Panc1 (cell line): ENCODE data around the gene KCNMB2. TPM values are rescaled to one million over a fixed set of nuclear protein-coding genes. Genes with fewer than 3 reads are reported as not detected.

Source experiments
- ATAC-seq: fragments of 200-7000 bp; cut with Tn5 transposase; 2 replicates; pipeline ENCODE4 v1.9.1; 2020; ENCODE audit warnings: mild to moderate bottlenecking, moderate library complexity
- BruUV-seq: library from RNA; stranded (reverse); fragments of 400-500 nt; replicated peaks from 2 replicates; lab custom pipeline; 2021; lab: Mats Ljungman, UMichigan
- CTCF ChIA-PET: fragments of 300-600 bp; sonication (Branson Sonifier 250); formaldehyde crosslinking; loops from one replicate; lab custom pipeline; 2022; ENCODE audit warnings: antibody characterized with exemption; lab: Charles Lee
- POLR2A ChIA-PET: fragments of 300-600 bp; sonication (Branson Sonifier 250); formaldehyde crosslinking; loops from one replicate; lab custom pipeline; 2022; ENCODE audit warnings: antibody characterized with exemption; lab: Charles Lee
- DNase-seq: peaks from one replicate; pipeline ENCODE4 v3.0.0-alpha.2; 2010; ENCODE audit warnings: low read depth, low spot score
- H3K27ac ChIP-seq: 2 replicates; pipeline ENCODE4 v1.5.1; 2011; ENCODE audit warnings: mild to moderate bottlenecking, low read length, inconsistent platforms
- H3K27me3 ChIP-seq: fragments of 200-500 bp; sonication (Bioruptor generic); 2 replicates; pipeline ENCODE4 v1.6.0; 2014; ENCODE audit warnings: low read length, inconsistent platforms; ENCODE audit not compliant: control insufficient read depth, insufficient read depth
- H3K36me3 ChIP-seq: fragments of 200-500 bp; sonication (Bioruptor generic); 2 replicates; pipeline ENCODE4 v1.5.1; 2014; ENCODE audit warnings: inconsistent platforms, mild to moderate bottlenecking, low read length, moderate library complexity; ENCODE audit not compliant: control insufficient read depth, insufficient read depth
- H3K4me1 ChIP-seq: 2 replicates; pipeline ENCODE4 v1.5.1; 2011; ENCODE audit warnings: inconsistent platforms, mild to moderate bottlenecking, low read length, moderate library complexity; ENCODE audit not compliant: control insufficient read depth, insufficient read depth
- H3K4me3 ChIP-seq, 2 experiments: 2 replicates each; pipeline ENCODE4 v1.5.1; 2011 to 2012; ENCODE audit warnings: low read depth in 2 of 2, low read length in 2 of 2, mild to moderate bottlenecking in 2 of 2, inconsistent platforms in 1 of 2, moderate library complexity in 1 of 2
- H3K9me3 ChIP-seq: fragments of 200-500 bp; sonication (Bioruptor generic); 2 replicates; pipeline ENCODE4 v1.5.1; 2014; ENCODE audit warnings: low read depth, mild to moderate bottlenecking, inconsistent platforms, low read length, moderate library complexity; ENCODE audit not compliant: control insufficient read depth, insufficient read depth
- CTCF ChIP-seq: fragments of 450-650 bp; IDR thresholded peaks from 2 replicates; pipeline ENCODE4 v1.5.1; 2017; ENCODE audit warnings: mild to moderate bottlenecking
- POLR2AphosphoS5 ChIP-seq: IDR thresholded peaks from 2 replicates; pipeline ENCODE4 v1.6.1; 2012; ENCODE audit warnings: mild to moderate bottlenecking, low read depth, low read length, moderate library complexity
- SIN3A ChIP-seq: IDR thresholded peaks from 2 replicates; pipeline ENCODE4 v1.6.1; 2012; ENCODE audit warnings: low read depth, mild to moderate bottlenecking, low read length, moderate library complexity, borderline replicate concordance; ENCODE audit not compliant: insufficient read depth
- TCF7L2 ChIP-seq: IDR thresholded peaks from 2 replicates; pipeline ENCODE4 v1.6.1; 2011; ENCODE audit warnings: mild to moderate bottlenecking, low read depth, low read length, inconsistent platforms
- in situ Hi-C: cut with HindIII; loops from 2 replicates; pipeline ENCODE4 v1.10.0; 2016; ENCODE audit warnings: low sequenced_read_pairs, low pct_unique_long_range_greater_than_20kb
- intact Hi-C: fragments of 100-400 bp; cut with micrococcal nuclease; formaldehyde crosslinking; loops from one replicate; pipeline ENCODE4 v1.10.0; 2022; ENCODE audit not compliant: unreplicated experiment
- total RNA-seq: library from RNA; stranded (reverse); gene quantifications from one replicate; pipeline ENCODE4 v1.2.1, GENCODE V29; 2021; ENCODE audit not compliant: unreplicated experiment
- TF ChIP-seq, protein P1 (sequence below), 2 experiments: IDR thresholded peaks; 2 replicates each; pipeline ENCODE4 v1.6.1; 2011 to 2012; ENCODE audit warnings: low read depth in 2 of 2, control low read depth in 1 of 2, low read length in 1 of 2, mild to moderate bottlenecking in 1 of 2, moderate library complexity in 1 of 2; ENCODE audit not compliant: insufficient read depth in 1 of 2

Gene KCNMB2
- total RNA-seq, 1 experiment from 2014 or later: not detected

GRCh38 chr3:178778589-178778988 lies 242.4 kb downstream of the KCNMB2 start:
- intact Hi-C loops: no loop called here

GRCh38 chr3:178785961-178786360 lies 249.7 kb downstream of the KCNMB2 start:
- Histone ChIP-seq H3K4me3 (no peak overlapping the region), H3K36me3 (no peaks in the 10 kb centered on the region), H3K4me1 (no peaks in the 10 kb centered on the region), H3K27me3 (no peaks in the 10 kb centered on the region), H3K9me3 (no peaks in the 10 kb centered on the region), H3K27ac (no peak overlapping the region)
- BruUV-seq: no TSS peak
- CTCF ChIA-PET: no interaction called here
- no peak for DNase-seq
- POLR2A ChIA-PET: no interaction called here
- no peak for ATAC-seq
- TF ChIP-seq TCF7L2 (no peak), CTCF (no peak), POLR2AphosphoS5 (no peak), SIN3A (no peak)
- TF ChIP-seq, protein P1, sequence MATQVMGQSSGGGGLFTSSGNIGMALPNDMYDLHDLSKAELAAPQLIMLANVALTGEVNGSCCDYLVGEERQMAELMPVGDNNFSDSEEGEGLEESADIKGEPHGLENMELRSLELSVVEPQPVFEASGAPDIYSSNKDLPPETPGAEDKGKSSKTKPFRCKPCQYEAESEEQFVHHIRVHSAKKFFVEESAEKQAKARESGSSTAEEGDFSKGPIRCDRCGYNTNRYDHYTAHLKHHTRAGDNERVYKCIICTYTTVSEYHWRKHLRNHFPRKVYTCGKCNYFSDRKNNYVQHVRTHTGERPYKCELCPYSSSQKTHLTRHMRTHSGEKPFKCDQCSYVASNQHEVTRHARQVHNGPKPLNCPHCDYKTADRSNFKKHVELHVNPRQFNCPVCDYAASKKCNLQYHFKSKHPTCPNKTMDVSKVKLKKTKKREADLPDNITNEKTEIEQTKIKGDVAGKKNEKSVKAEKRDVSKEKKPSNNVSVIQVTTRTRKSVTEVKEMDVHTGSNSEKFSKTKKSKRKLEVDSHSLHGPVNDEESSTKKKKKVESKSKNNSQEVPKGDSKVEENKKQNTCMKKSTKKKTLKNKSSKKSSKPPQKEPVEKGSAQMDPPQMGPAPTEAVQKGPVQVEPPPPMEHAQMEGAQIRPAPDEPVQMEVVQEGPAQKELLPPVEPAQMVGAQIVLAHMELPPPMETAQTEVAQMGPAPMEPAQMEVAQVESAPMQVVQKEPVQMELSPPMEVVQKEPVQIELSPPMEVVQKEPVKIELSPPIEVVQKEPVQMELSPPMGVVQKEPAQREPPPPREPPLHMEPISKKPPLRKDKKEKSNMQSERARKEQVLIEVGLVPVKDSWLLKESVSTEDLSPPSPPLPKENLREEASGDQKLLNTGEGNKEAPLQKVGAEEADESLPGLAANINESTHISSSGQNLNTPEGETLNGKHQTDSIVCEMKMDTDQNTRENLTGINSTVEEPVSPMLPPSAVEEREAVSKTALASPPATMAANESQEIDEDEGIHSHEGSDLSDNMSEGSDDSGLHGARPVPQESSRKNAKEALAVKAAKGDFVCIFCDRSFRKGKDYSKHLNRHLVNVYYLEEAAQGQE (IDR thresholded peaks at IDR 0.05; ENCODE audit: insufficient read depth in 1 of 2, low read depth in 2 of 2, low read length in 1 of 2): no peak
- in situ Hi-C loops: no loop called here
- intact Hi-C loops: no loop called here

More at GRCh38 chr3:178778589-178778988, 242.4 kb downstream of the KCNMB2 start:
- no peaks in the 10 kb centered on the region for H3K27me3 ChIP-seq
- ChIA-PET CTCF (no interaction called here), POLR2A (no interaction called here)
- in situ Hi-C loops: no loop called here
- H3K4me3 ChIP-seq: no peak overlapping the region
- DNase-seq (no peak), ATAC-seq (no peak)
- TF ChIP-seq SIN3A (no peak), CTCF (no peak), TCF7L2 (no peak), POLR2AphosphoS5 (no peak)
- TF ChIP-seq, protein P1 (IDR thresholded peaks at IDR 0.05; ENCODE audit: insufficient read depth in 1 of 2, low read depth in 2 of 2, low read length in 1 of 2): no peak
- no peaks in the 10 kb centered on the region for H3K36me3 ChIP-seq
- H3K9me3 ChIP-seq: no peaks in the 10 kb centered on the region
- H3K4me1 ChIP-seq: no peaks in the 10 kb centered on the region
- BruUV-seq: no TSS peak
- H3K27ac ChIP-seq: no peak overlapping the region
